ENCODE measurements around the gene ADAMTS3. TPM values are rescaled to one million over a fixed set of nuclear protein-coding genes. Genes with fewer than 3 reads are reported as not detected.

The ADAMTS3 gene
- polyA plus RNA-seq, 2 of the 4 experiments (the other 2 are of a cell fraction) = 0.03 TPM; not detected in 1

- Histone ChIP-seq H3K27ac (no peak overlapping the region), H3K4me2 (no peak overlapping the region), H3K4me1 (no peaks in the 10 kb centered on the region), H3K4me3 (no peak overlapping the region), H3K9me3 (no peaks in the 10 kb centered on the region)
- no peak for ATAC-seq
- POLR2A ChIA-PET = no interaction called here
- no peak for FAIRE-seq
- DNase-seq (ENCODE audit: low read depth in 1 of 2, low spot score in 1 of 2) = no peak
- WGBS (ENCODE audit: missing lambda C conversion rate) = 8% methylated on average over 2 of the region's 2 CpGs
- CTCF ChIA-PET = interaction anchor here (1.0 kb wide), 1 partner anchor 11 kb away, joined by 3 read pairs; no protein-coding TSS in a partner anchor
- TF ChIP-seq ZC3H11A (IDR thresholded peaks at IDR 0.05) (no peak), SREBF2 (IDR thresholded peaks at IDR 0.05) (no peak), ESRRA (IDR thresholded peaks at IDR 0.05; ENCODE audit: borderline replicate concordance, low read length) (no peak), RARB (CRISPR knock-in tag; IDR thresholded peaks at IDR 0.05) (no peak), HOXB13 (CRISPR knock-in tag; IDR thresholded peaks at IDR 0.05; ENCODE audit: low read depth) (no peak), NPAS2 (CRISPR knock-in tag; IDR thresholded peaks at IDR 0.05; ENCODE audit: borderline replicate concordance) (no peak), RNF2 (IDR thresholded peaks at IDR 0.05; ENCODE audit: borderline replicate concordance, low read depth) (no peak), E2F6 (IDR thresholded peaks at IDR 0.05; ENCODE audit: borderline replicate concordance, low read depth) (no peak), RFX5 (IDR thresholded peaks at IDR 0.05) (no peak), NR3C1 (IDR thresholded peaks at IDR 0.05) (no peak)
Measured at GRCh38 chr4:72527038-72527646, 41.9 kb downstream of the ADAMTS3 start.

GRCh38 chr4:72525938-72526337, 43.1 kb downstream of the ADAMTS3 start:
- POLR2A ChIA-PET = no interaction called here
- Histone ChIP-seq H3K4me2 (no peak overlapping the region), H3K9me3 (no peaks in the 10 kb centered on the region), H3K4me1 (no peaks in the 10 kb centered on the region), H3K27ac (no peak overlapping the region), H3K4me3 (no peak overlapping the region)
- FAIRE-seq (no peak), DNase-seq (ENCODE audit: low read depth in 1 of 2, low spot score in 1 of 2) (no peak), ATAC-seq (no peak)
- CTCF ChIA-PET = no interaction called here
- TF ChIP-seq NPAS2 (CRISPR knock-in tag; IDR thresholded peaks at IDR 0.05; ENCODE audit: borderline replicate concordance) (no peak), JUN (IDR thresholded peaks at IDR 0.05) (no peak), NFE2L2 (conservative IDR thresholded peaks at IDR 0.05; ENCODE audit: low read length) (no peak), MYC (IDR thresholded peaks at IDR 0.05; ENCODE audit: borderline replicate concordance, low read length) (no peak), CHD4 (IDR thresholded peaks at IDR 0.05; ENCODE audit: borderline replicate concordance) (no peak), ESRRA (IDR thresholded peaks at IDR 0.05; ENCODE audit: borderline replicate concordance, low read length) (no peak), HES2 (IDR thresholded peaks at IDR 0.05) (no peak), FOSL2 (IDR thresholded peaks at IDR 0.05) (no peak), FOSL2 (CRISPR knock-in tag; IDR thresholded peaks at IDR 0.05) (no peak), HOXB5 (CRISPR knock-in tag; IDR thresholded peaks at IDR 0.05) (no peak), RAD21 (conservative IDR thresholded peaks at IDR 0.05 in 1 of 2, IDR thresholded peaks at IDR 0.05 in 1 of 2) (no peak), EHF (CRISPR knock-in tag; IDR thresholded peaks at IDR 0.05) (no peak), BHLHE40 (IDR thresholded peaks at IDR 0.05; ENCODE audit: low read depth, low read length) (no peak), RNF2 (IDR thresholded peaks at IDR 0.05; ENCODE audit: borderline replicate concordance, low read depth) (no peak), ZSCAN20 (CRISPR knock-in tag; IDR thresholded peaks at IDR 0.05) (no peak)
- TF ChIP-seq, protein P1, sequence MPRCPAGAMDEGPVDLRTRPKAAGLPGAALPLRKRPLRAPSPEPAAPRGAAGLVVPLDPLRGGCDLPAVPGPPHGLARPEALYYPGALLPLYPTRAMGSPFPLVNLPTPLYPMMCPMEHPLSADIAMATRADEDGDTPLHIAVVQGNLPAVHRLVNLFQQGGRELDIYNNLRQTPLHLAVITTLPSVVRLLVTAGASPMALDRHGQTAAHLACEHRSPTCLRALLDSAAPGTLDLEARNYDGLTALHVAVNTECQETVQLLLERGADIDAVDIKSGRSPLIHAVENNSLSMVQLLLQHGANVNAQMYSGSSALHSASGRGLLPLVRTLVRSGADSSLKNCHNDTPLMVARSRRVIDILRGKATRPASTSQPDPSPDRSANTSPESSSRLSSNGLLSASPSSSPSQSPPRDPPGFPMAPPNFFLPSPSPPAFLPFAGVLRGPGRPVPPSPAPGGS (IDR thresholded peaks at IDR 0.05) = no peak
- WGBS (ENCODE audit: missing lambda C conversion rate) = 10% methylated on average over 2 of the region's 2 CpGs

DNA sequence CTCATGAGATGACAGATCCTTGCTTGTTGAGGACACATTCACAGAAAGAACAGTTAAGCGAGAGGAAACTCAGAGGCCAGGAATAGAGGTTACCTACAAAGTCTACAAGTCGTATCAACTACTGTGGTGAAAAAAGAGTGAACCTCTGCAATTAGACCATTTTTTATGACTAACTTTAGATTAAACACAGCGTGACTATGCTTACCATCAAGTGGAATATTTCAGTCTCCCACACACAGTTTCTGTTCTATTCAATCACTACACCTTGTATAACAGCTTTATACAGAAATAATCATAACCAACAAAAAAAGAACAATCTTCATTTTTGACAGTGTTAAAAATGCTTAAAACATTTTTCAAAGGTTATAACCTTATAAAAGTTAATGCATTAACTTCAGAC, 46.6 kb downstream of the ADAMTS3 start:
- Histone ChIP-seq H3K4me1 (no peaks in the 10 kb centered on the region), H3K9me3 (no peaks in the 10 kb centered on the region), H3K4me2 (no peak overlapping the region), H3K27ac (no peak overlapping the region), H3K4me3 (no peak overlapping the region)
- FAIRE-seq (no peak), ATAC-seq (no peak), DNase-seq (ENCODE audit: low read depth in 1 of 2, low spot score in 1 of 2) (no peak)
- no peak for TF ChIP-seq ZFP36 (IDR thresholded peaks at IDR 0.05; ENCODE audit: borderline replicate concordance, partially characterized antibody)
- TF ChIP-seq SREBF2 (IDR thresholded peaks at IDR 0.05) = no peak
- TF ChIP-seq CHD4 (IDR thresholded peaks at IDR 0.05; ENCODE audit: borderline replicate concordance) = no peak
- TF ChIP-seq, protein P1 (IDR thresholded peaks at IDR 0.05) = no peak
- TF ChIP-seq TP53 (CRISPR knock-in tag; IDR thresholded peaks at IDR 0.05) = no peak
- TF ChIP-seq, protein P2, sequence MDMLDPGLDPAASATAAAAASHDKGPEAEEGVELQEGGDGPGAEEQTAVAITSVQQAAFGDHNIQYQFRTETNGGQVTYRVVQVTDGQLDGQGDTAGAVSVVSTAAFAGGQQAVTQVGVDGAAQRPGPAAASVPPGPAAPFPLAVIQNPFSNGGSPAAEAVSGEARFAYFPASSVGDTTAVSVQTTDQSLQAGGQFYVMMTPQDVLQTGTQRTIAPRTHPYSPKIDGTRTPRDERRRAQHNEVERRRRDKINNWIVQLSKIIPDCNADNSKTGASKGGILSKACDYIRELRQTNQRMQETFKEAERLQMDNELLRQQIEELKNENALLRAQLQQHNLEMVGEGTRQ (IDR thresholded peaks at IDR 0.05) = no peak
- no peak for TF ChIP-seq HOXB5 (CRISPR knock-in tag; IDR thresholded peaks at IDR 0.05)
- no peak for TF ChIP-seq FOXS1 (CRISPR knock-in tag; IDR thresholded peaks at IDR 0.05)
- no peak for TF ChIP-seq ESRRA (IDR thresholded peaks at IDR 0.05; ENCODE audit: borderline replicate concordance, low read length)
- no peak for TF ChIP-seq HOXB13 (CRISPR knock-in tag; IDR thresholded peaks at IDR 0.05; ENCODE audit: low read depth)
- TF ChIP-seq HDAC2 (IDR thresholded peaks at IDR 0.05) = no peak
- TF ChIP-seq NPAS2 (CRISPR knock-in tag; IDR thresholded peaks at IDR 0.05; ENCODE audit: borderline replicate concordance) = no peak
- ChIA-PET POLR2A (no interaction called here), CTCF (no interaction called here)
- WGBS (ENCODE audit: missing lambda C conversion rate) = 31% methylated on average over 3 of the region's 3 CpGs
